Measurements from ENCODE around the gene SPRTN. TPM values are rescaled to one million over a fixed set of nuclear protein-coding genes. Genes with fewer than 3 reads are reported as not detected.
"Not testable (repeated sequence)": the region's sequence is repeated elsewhere in the genome, so short reads cannot be mapped to it uniquely, and the experiment has no call there.

Gene SPRTN
- total RNA-seq, 1 donor from 2014 or later = 14.2 TPM

DNA sequence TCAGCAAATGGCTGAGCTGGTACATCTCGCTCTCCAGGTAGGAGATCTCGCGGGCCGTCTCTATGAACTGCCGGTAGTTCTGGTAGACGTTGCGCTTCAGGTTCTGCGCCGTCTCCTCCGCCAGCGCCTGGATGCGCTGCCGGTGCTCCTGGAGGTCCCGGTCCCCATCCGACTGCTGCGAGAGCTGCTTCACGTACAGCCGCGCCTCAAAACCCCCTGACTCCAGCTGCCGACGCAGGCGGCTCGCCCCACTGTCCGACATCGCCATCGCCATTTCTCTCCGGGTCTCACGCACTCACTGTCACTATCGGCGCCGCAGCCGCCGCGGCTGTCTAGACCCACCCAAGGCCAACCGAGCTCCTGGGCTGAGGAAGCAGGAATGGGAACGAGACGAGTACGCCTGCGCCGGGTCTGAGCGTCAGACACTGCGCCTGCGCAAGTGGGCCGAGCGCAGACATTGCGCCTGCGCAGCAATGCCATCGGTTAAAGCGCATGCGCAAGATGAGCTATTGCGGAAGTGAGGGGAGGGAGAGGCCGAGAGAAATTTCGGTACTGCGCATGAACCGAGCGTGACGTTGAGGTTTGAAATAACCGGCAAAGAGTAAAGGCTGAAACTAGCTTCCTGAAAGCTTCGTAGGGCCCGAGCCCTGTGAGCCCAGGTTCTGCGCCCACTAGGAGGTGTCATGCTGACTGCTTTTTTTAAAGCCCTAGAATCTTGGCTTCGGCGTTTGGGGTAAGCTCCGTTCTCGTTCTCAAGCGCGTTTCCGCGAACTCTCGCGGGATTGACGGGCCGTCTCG is 422 bp upstream of the SPRTN start, which contains the start of gene EXOC8:
Gene EXOC8, minus strand, starts transcription at position 381 of the 798 bp plus-strand sequence. Its CDS starts 107 bp downstream, at position 274.
- Histone ChIP-seq H3K4me3 (ENCODE audit: low read depth, low read length) (peak within 1 kb of the TSS; percentile 96), H3K36me3 (ENCODE audit: control insufficient read depth, insufficient read depth, low read length) (no peaks in the 10 kb centered on the region), H3K27me3 (ENCODE audit: control insufficient read depth, insufficient read depth, low read length) (no peaks in the 10 kb centered on the region)
- DNase-seq (ENCODE audit: low read depth) (peak; percentile 96), FAIRE-seq (peak; percentile 93)
- TF ChIP-seq, protein P1, sequence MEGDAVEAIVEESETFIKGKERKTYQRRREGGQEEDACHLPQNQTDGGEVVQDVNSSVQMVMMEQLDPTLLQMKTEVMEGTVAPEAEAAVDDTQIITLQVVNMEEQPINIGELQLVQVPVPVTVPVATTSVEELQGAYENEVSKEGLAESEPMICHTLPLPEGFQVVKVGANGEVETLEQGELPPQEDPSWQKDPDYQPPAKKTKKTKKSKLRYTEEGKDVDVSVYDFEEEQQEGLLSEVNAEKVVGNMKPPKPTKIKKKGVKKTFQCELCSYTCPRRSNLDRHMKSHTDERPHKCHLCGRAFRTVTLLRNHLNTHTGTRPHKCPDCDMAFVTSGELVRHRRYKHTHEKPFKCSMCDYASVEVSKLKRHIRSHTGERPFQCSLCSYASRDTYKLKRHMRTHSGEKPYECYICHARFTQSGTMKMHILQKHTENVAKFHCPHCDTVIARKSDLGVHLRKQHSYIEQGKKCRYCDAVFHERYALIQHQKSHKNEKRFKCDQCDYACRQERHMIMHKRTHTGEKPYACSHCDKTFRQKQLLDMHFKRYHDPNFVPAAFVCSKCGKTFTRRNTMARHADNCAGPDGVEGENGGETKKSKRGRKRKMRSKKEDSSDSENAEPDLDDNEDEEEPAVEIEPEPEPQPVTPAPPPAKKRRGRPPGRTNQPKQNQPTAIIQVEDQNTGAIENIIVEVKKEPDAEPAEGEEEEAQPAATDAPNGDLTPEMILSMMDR (IDR thresholded peaks at IDR 0.05; ENCODE audit: insufficient read depth, low read length, severe bottlenecking) = peak; percentile 16

DNA sequence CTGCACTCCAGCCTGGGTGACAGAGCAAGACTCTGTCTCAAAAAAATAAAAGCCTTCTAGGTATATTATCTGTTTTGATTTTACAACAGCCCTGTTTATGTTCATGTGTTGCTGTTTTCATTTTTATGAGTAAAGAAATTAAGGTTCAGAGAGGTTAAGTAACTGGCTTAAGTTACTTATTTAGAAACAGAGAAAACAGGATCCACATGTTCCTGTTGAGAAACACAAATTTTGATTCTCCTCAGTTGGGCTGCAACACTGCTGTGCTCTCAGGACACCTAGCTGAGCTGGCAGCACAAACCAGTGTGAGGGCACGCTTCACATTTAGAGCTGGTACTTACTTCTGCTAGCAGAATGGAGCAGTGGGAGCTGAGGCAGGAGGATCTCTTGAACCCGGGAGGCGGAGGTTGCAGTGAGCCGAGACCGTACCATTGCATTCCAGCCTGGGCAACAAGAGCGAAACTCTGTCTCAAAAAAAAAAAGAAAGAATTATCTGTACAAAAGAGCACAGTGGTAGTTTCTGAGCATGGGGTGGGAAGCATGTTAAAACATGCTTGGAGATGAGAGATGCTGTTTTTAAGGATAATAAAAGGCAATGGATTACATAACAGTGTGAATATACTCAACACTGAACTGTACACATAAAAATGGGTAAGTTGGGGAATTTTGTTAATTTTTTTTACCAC is 2.4 kb downstream of the SPRTN start:
- TF ChIP-seq, protein P1 (IDR thresholded peaks at IDR 0.05; ENCODE audit: insufficient read depth, low read length, severe bottlenecking) = no peak
- Histone ChIP-seq H3K4me3 (ENCODE audit: low read depth, low read length) (no peak overlapping the region), H3K27me3 (ENCODE audit: control insufficient read depth, insufficient read depth, low read length) (no peaks in the 10 kb centered on the region), H3K36me3 (ENCODE audit: control insufficient read depth, insufficient read depth, low read length) (no peaks in the 10 kb centered on the region)
- no peak for DNase-seq (ENCODE audit: low read depth)
- FAIRE-seq = no peak

DNA sequence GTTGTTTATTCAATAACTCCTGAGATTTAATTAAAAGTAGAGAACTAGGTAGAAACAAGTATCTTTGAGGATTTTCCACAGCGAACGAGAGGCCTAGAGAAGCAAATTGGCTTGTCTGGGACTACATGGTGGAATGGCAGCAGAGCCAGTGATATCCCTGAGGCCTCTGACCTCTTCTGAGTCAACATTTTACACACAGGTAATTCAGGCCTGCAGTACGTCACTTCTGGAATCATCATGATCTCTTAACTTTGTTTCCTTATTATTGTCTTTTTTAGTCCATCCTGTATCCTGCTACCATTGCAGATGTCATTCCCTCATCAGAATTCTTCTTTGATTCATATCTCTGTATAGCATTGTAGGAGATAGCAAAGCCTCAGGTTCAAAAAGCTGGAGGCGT is 9.9 kb downstream of the SPRTN start:
- Histone ChIP-seq H3K4me3 (ENCODE audit: low read depth, low read length) (no peak overlapping the region), H3K27me3 (ENCODE audit: control insufficient read depth, insufficient read depth, low read length) (no peaks in the 10 kb centered on the region), H3K36me3 (ENCODE audit: control insufficient read depth, insufficient read depth, low read length) (peaks cover 2% of the 10 kb centered on the region)
- TF ChIP-seq, protein P1 (IDR thresholded peaks at IDR 0.05; ENCODE audit: insufficient read depth, low read length, severe bottlenecking) = no peak
- no peak for DNase-seq (ENCODE audit: low read depth)
- no peak for FAIRE-seq

DNA sequence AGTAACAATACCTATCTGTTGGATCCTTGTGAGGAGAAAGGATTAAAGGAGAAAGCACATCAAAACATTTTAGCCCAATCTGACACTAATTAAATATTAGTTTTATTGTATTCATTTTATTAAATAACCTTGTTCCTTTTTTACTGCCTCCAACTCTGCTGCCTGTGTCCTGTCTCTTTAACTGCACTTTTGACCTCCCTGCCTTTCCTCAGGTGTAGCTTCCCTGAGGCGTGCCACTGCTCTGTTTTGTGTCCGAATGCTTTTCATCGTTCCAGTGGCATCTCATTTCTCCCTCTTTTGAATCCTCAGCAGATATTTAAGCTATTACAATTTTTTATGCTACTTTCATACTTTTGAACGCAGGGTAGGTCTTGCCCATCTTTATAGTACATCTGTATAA is 10.3 kb downstream of the SPRTN start:
- peaks cover 4% of the 10 kb centered on the region for H3K36me3 ChIP-seq (ENCODE audit: control insufficient read depth, insufficient read depth, low read length)
- H3K27me3 ChIP-seq (ENCODE audit: control insufficient read depth, insufficient read depth, low read length) = no peaks in the 10 kb centered on the region
- FAIRE-seq = no peak

DNA sequence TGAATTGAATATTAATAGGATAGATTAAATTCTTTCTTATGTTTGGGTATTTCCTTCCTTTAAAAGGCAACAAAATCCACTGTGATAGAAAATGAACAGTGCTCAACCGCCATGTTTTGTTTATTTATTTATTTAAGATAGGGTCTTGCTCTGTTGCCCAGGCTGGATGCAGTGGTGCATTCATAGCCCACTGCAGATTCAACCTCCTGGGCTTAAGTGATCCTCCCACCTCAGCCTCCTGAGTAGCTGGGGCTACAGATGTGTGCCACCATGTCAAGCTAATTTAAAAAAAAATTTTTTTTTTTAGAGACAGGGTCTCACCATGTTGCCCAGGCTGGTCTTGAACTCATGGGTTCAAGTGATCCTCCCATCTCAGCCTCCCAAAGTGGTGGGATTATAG is 10.8 kb downstream of the SPRTN start:
- H3K4me3 ChIP-seq (ENCODE audit: low read depth, low read length); H3K27me3 ChIP-seq (ENCODE audit: control insufficient read depth, insufficient read depth, low read length); H3K36me3 ChIP-seq (ENCODE audit: control insufficient read depth, insufficient read depth, low read length); FAIRE-seq; DNase-seq (ENCODE audit: low read depth): not testable (repeated sequence)

More for the DNA sequence above, 10.3 kb downstream of the SPRTN start:
- no peak overlapping the region for H3K4me3 ChIP-seq (ENCODE audit: low read depth, low read length)
- TF ChIP-seq, protein P1 (IDR thresholded peaks at IDR 0.05; ENCODE audit: insufficient read depth, low read length, severe bottlenecking) = no peak
- DNase-seq (ENCODE audit: low read depth) = no peak

DNA sequence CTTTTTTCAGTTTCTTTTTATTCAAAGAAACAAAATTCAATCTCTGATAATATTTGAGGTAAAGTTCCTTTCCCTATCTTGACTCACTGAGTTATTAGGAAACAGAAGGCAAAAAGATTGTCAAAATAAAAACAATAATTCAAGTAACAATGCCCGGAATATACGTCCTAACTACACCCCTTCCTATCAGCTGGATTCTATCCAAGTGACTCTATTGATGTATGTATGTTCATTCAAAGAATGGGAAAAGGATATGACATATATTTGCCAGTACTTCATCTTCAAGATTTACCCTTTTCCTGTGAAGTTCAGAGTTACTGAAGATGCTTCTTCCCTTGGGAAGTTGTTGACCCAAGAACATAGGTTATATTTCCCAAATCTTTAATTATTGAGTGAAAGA is 13.7 kb downstream of the SPRTN start:
- DNase-seq (ENCODE audit: low read depth) = no peak
- H3K36me3 ChIP-seq (ENCODE audit: control insufficient read depth, insufficient read depth, low read length) = peaks cover 4% of the 10 kb centered on the region
- no peak for FAIRE-seq
- TF ChIP-seq, protein P1 (IDR thresholded peaks at IDR 0.05; ENCODE audit: insufficient read depth, low read length, severe bottlenecking) = no peak
- no peak overlapping the region for H3K4me3 ChIP-seq (ENCODE audit: low read depth, low read length)
- no peaks in the 10 kb centered on the region for H3K27me3 ChIP-seq (ENCODE audit: control insufficient read depth, insufficient read depth, low read length)

Measured in bronchial epithelial cell (primary cell).